Lower leg skin (tissue), 3 donors: ENCODE measurements around the gene RPL3.
A peak's percentile ranks its signal among the peaks of the same experiment; 100 is the strongest.

Experiments
- POLR2A ChIP-seq, 2 donors: fragments of 450-650 bp; IDR thresholded peaks; one replicate each; pipeline ENCODE4 v1.6.1; 2016 to 2017; ENCODE audit warnings: antibody characterized with exemption in 2 of 2, mild to moderate bottlenecking in 1 of 2, moderate library complexity in 1 of 2
- TF ChIP-seq, protein P1 (sequence below), 3 donors: fragments of 450-650 bp; IDR thresholded peaks; one replicate each; pipeline ENCODE4 v1.5.1; 2016; ENCODE audit warnings: antibody characterized with exemption in 3 of 3, mild to moderate bottlenecking in 3 of 3, moderate library complexity in 2 of 3

DNA sequence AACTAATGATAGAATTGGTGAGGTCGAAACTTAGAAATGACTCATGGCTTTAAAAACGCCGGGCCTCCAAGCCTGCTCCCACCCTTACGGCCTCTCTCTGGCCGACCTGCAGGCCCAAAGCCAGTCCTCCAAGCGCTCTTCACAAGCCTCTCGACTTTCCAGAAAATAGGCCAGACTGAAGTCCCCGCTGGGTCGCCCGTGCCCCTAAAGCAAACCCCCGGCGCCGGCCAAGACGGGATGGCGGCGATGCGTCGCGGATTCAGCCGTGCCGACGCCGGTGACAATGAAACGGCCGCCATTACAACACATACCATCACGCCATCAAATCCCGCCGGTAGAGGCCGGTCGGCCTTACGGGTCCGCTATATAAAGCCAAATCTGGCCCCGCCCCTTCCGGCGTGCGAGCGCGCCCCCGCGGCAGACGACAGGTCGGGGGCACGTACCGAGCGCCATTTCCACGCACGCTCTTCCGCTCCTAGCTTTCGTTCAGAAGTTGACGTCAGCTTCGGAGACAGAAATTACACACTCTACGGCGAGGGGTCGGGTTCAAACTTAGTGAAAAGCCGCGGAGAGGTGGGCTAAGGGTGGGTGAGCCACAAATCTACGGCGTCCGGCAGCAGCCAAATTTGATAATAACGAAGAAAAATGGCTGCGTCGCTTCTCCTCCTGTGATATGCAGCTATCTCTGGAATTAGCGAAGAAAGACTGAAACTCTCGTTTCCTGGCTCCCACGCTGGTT, at the start of gene RPL3:
- TF ChIP-seq, protein P1, sequence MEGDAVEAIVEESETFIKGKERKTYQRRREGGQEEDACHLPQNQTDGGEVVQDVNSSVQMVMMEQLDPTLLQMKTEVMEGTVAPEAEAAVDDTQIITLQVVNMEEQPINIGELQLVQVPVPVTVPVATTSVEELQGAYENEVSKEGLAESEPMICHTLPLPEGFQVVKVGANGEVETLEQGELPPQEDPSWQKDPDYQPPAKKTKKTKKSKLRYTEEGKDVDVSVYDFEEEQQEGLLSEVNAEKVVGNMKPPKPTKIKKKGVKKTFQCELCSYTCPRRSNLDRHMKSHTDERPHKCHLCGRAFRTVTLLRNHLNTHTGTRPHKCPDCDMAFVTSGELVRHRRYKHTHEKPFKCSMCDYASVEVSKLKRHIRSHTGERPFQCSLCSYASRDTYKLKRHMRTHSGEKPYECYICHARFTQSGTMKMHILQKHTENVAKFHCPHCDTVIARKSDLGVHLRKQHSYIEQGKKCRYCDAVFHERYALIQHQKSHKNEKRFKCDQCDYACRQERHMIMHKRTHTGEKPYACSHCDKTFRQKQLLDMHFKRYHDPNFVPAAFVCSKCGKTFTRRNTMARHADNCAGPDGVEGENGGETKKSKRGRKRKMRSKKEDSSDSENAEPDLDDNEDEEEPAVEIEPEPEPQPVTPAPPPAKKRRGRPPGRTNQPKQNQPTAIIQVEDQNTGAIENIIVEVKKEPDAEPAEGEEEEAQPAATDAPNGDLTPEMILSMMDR (IDR thresholded peaks at IDR 0.05), result no peak
- TF ChIP-seq POLR2A (IDR thresholded peaks at IDR 0.05), result peak in 1 of 2 donors; percentile 97
